Measurements from ENCODE around the gene CASQ1.

CASQ1 gene

DNA sequence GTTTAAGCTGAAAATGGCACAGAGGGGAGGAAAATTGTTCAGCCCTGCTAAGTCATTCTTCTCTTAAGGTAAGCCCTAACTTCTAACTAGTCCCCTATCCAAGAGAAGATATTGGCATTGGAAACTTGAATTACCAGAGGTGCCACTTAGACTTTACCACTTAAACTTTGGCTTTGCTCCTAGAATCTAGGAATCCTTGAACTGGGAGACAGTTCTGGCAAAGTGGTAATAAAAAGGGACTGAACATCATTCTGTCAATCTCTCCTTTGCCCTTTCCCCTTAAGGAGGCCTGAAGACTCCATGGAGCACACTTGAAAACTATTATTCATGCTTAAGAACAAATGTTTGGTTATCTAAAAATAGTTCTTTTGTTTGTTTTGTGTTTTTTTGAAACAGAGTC, 30.5 kb upstream of the CASQ1 start:
- TF ChIP-seq, protein P1, sequence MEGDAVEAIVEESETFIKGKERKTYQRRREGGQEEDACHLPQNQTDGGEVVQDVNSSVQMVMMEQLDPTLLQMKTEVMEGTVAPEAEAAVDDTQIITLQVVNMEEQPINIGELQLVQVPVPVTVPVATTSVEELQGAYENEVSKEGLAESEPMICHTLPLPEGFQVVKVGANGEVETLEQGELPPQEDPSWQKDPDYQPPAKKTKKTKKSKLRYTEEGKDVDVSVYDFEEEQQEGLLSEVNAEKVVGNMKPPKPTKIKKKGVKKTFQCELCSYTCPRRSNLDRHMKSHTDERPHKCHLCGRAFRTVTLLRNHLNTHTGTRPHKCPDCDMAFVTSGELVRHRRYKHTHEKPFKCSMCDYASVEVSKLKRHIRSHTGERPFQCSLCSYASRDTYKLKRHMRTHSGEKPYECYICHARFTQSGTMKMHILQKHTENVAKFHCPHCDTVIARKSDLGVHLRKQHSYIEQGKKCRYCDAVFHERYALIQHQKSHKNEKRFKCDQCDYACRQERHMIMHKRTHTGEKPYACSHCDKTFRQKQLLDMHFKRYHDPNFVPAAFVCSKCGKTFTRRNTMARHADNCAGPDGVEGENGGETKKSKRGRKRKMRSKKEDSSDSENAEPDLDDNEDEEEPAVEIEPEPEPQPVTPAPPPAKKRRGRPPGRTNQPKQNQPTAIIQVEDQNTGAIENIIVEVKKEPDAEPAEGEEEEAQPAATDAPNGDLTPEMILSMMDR (IDR thresholded peaks at IDR 0.05; ENCODE audit: low read depth, low read length) = no peak
- no peak for DNase-seq (ENCODE audit: extremely low read depth, low read depth)

DNA sequence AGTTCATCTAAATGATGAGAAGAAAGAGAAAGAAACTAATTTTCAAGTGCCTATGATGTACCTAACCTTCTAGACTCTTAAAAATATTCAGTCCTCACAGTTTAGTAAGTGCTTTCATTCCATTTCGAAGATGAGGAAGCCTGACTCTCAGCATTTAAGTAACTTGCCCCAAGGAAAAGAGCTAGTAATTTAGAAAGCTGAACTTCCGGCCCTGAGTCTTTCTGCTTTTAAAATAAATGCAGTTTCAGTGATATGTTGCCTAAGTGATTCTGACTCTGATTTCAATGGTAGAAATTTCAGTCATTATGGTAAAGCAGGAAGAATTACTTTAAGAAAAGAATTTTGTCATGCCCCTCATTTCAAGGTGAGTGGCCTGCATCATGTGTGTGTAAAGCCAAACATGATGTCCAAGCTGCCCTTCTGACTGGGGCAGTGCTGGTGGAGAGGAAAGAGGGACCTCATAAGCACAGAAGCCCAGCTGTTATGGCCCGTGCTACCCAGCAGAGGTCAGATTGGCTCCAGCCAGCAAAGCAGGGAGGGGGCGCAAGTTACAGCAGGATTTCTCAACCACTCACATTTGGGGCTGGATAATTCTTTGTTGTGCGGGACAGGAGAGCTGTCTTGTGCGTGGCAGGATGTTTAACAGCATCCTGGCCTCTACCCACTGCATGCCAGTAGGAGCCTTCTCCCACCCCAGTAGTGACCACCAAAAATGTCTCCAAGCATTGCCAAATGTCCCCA, 28.2 kb upstream of the CASQ1 start:
- TF ChIP-seq, protein P1 (IDR thresholded peaks at IDR 0.05; ENCODE audit: low read depth, low read length) = peak; percentile 49
- DNase-seq (ENCODE audit: extremely low read depth, low read depth) = no peak

DNA sequence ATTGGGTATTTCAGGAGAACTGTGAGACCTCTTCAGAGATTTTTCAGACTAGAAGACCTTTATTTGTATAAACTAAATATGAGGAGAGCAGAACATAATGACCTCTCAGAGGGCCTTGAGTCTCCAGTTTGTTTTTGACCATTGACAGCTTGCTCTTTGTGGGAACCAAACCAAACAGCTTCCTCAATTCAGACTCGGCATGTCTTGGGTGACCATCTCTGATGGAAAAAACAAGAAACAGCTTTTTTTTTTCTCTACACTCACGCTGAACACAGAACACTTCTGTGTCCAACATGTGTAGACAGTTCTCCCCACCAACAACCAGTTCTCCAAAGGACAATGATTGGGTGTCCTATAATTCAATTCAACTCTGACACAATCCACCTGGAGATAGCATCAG, 27.4 kb upstream of the CASQ1 start:
- TF ChIP-seq, protein P1 (IDR thresholded peaks at IDR 0.05; ENCODE audit: low read depth, low read length) = no peak
- DNase-seq (ENCODE audit: extremely low read depth, low read depth) = no peak

DNA sequence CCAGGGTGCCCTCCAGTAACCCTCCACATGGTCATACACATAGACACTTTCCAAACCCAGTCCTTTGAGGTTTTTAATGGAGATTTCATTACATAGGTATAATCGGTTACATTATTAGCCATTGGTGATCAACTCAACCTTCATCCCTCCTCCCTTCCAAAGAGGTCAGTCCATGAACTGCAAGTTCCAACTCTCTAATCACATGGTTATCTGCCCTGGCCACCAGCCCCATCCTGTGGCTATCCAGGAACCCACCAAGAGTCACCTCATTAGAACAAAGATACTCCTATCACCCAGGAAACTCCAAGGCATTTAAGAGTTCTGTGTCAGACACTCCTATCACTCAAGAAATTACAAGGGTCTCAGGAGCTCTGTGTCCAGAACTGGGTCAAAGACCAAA, 26.8 kb upstream of the CASQ1 start:
- TF ChIP-seq, protein P1 (IDR thresholded peaks at IDR 0.05; ENCODE audit: low read depth, low read length) = peak; percentile 5
- DNase-seq (ENCODE audit: extremely low read depth, low read depth) = no peak

DNA sequence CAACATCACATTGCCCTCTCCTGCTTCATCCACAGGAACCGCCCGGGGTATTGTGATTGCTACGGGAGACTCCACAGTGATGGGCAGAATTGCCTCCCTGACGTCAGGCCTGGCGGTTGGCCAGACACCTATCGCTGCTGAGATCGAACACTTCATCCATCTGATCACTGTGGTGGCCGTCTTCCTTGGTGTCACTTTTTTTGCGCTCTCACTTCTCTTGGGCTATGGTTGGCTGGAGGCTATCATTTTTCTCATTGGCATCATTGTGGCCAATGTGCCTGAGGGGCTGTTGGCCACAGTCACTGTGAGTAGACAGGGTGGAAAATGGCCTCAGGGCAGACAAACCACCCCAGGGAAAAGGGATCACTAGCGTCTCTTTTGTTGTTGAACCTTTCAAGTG, 26.3 kb upstream of the CASQ1 start:
- TF ChIP-seq, protein P1 (IDR thresholded peaks at IDR 0.05; ENCODE audit: low read depth, low read length) = no peak
- DNase-seq (ENCODE audit: extremely low read depth, low read depth) = no peak

DNA sequence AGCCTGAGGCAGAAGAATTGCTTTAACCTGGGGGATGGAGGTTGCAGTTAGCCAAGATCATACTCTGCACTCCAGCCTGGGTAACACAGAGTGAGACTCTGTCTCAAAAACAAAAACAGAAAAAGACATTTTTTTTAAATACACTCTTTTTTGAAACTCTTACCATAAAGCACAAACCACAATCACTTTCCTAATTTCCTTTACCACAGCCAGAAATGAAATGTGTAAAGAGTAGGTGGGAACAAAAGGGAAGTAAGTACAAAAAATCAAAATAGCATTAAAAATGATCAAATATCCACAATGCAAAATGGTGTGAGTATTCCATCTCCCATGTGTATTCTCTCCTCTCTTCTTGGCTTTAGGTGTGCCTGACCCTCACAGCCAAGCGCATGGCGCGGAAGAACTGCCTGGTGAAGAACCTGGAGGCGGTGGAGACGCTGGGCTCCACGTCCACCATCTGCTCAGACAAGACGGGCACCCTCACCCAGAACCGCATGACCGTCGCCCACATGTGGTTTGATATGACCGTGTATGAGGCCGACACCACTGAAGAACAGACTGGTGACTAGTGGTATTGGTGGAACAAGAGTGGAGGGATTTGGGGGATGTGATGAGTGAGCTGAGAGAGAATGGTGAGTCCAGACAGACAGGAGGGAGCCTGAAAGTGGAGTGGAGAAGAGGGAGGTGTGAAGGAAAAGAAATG, 24.1 kb upstream of the CASQ1 start:
- TF ChIP-seq, protein P1 (IDR thresholded peaks at IDR 0.05; ENCODE audit: low read depth, low read length) = no peak
- no peak for DNase-seq (ENCODE audit: extremely low read depth, low read depth)

DNA sequence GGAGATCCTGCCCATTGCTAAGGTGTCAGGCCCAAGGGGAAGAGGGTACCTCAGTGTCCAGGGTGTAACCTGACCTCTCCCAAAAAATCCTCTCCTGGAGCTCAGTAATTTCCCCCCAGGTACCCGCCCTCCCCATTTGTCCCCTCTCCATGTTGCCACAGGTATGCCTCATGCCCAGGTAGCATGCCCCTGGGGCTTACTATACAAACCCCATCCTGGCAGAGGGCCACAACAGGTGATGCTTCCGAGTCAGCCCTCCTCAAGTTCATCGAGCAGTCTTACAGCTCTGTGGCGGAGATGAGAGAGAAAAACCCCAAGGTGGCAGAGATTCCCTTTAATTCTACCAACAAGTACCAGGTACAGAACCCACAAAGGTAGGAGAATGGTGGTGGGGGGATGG, 23.3 kb upstream of the CASQ1 start:
- DNase-seq (ENCODE audit: extremely low read depth, low read depth) = no peak
- TF ChIP-seq, protein P1 (IDR thresholded peaks at IDR 0.05; ENCODE audit: low read depth, low read length) = no peak
